Sigmoid colon (tissue), 4 donors: Measurements from ENCODE around the gene TLR6.

ENCODE experiments used
- CTCF ChIP-seq, 4 experiments: fragments of 450-650 bp in 3 of 4; fragments of 200-600 bp in 1 of 4; IDR thresholded peaks; one replicate each; pipeline ENCODE4 v1.5.1; 2016 to 2019; ENCODE audit warnings: antibody characterized with exemption in 4 of 4, mild to moderate bottlenecking in 3 of 4, moderate library complexity in 2 of 4
- POLR2A ChIP-seq, 2 donors: fragments of 450-650 bp; IDR thresholded peaks; one replicate each; pipeline ENCODE4 v1.6.1; 2016; ENCODE audit warnings: antibody characterized with exemption in 2 of 2, mild to moderate bottlenecking in 2 of 2, moderate library complexity in 2 of 2
- POLR2AphosphoS5 ChIP-seq, 4 donors: sonication (generic); formaldehyde crosslinking; IDR thresholded peaks; one replicate each; pipeline ENCODE4 v1.6.1; 2017; ENCODE audit warnings: antibody characterized with exemption in 4 of 4

GRCh38 chr4:38868059-38868960 lies 11.7 kb upstream of the TLR6 start:
- peak; percentile 67 to 83 (median 78) for TF ChIP-seq POLR2AphosphoS5 (IDR thresholded peaks at IDR 0.05)
- no peak for TF ChIP-seq CTCF (IDR thresholded peaks at IDR 0.05)
- no peak for TF ChIP-seq POLR2A (IDR thresholded peaks at IDR 0.05)
